CD4-positive, alpha-beta T cell treated with Interferon gamma for 1 hour (primary cell): ENCODE measurements around the gene MRPL36.
"Not testable (repeated sequence)": the region's sequence is repeated elsewhere in the genome, so short reads cannot be mapped to it uniquely, and the experiment has no call there.

ENCODE experiments used
- DNase-seq: peaks from one replicate; pipeline ENCODE4 v3.0.0-alpha.2; 2020

Gene MRPL36

GRCh38 chr5:1795506-1795905, 4.1 kb downstream of the MRPL36 start:
- no peak for DNase-seq

- no peak for DNase-seq
Observed at GRCh38 chr5:1794901-1795290, 4.7 kb downstream of the MRPL36 start.

GRCh38 chr5:1793966-1794900, 5.4 kb downstream of the MRPL36 start:
- no peak for DNase-seq

- DNase-seq, result no peak
Observed at GRCh38 chr5:1793301-1793740, 6.3 kb downstream of the MRPL36 start.

- peak; percentile 72 for DNase-seq
Observed at GRCh38 chr5:1792842-1793266, 6.8 kb downstream of the MRPL36 start.

GRCh38 chr5:1791176-1791575, 8.5 kb downstream of the MRPL36 start:
- no peak for DNase-seq

- DNase-seq, result no peak
Observed at GRCh38 chr5:1789834-1790471, 9.7 kb downstream of the MRPL36 start.

GRCh38 chr5:1789438-1789833, 10.2 kb downstream of the MRPL36 start:
- not testable (repeated sequence) for DNase-seq

- DNase-seq, result no peak
Observed at GRCh38 chr5:1788828-1789227, 10.8 kb downstream of the MRPL36 start.

GRCh38 chr5:1788200-1788599, 11.4 kb downstream of the MRPL36 start:
- DNase-seq, result no peak

GRCh38 chr5:1787472-1788047, 12.1 kb downstream of the MRPL36 start:
- DNase-seq, result no peak

GRCh38 chr5:1786621-1787471, 12.8 kb downstream of the MRPL36 start:
- DNase-seq, result no peak

- DNase-seq, result no peak
Observed at GRCh38 chr5:1785984-1786383, 13.7 kb downstream of the MRPL36 start.

- DNase-seq, result no peak
Observed at GRCh38 chr5:1785062-1785461, 14.6 kb downstream of the MRPL36 start.

GRCh38 chr5:1784197-1785050, 15.2 kb downstream of the MRPL36 start:
- no peak for DNase-seq

GRCh38 chr5:1783216-1783554, 16.5 kb downstream of the MRPL36 start:
- no peak for DNase-seq

- no peak for DNase-seq
Observed at GRCh38 chr5:1782385-1783215, 17.0 kb downstream of the MRPL36 start.

- no peak for DNase-seq
Observed at GRCh38 chr5:1781726-1782384, 17.8 kb downstream of the MRPL36 start.

- no peak for DNase-seq
Observed at GRCh38 chr5:1781107-1781506, 18.5 kb downstream of the MRPL36 start.

- no peak for DNase-seq
Observed at GRCh38 chr5:1780614-1780930, 19.1 kb downstream of the MRPL36 start.
